ENCODE measurements around the gene PLXNA2. TPM values are rescaled to one million over a fixed set of nuclear protein-coding genes. Genes with fewer than 3 reads are reported as not detected.

Gene PLXNA2
- total and polyA plus RNA-seq, 2 donors (not counting 3 experiments of a cell fraction or from before 2014, with no cell fraction given) = 42.6 to 229 TPM

DNA sequence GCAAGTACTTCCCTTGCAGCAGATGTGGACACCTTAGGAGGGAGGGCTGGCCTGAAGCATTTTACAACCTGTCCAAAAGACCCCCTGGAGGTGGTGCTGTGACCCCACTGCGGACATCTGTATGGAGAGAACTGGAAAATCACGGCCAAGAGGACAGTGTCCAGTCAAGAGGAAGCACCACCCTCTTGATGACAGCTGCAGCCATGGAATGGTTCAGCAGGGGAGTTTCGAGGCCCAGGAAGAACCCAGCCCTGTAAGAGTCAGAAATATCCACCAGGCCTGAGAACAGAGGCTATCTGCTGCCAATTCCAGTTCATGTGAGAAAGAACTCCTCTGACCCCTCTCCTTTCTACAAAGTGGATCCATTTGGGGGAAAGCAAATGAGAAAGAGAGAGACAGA is 126.8 kb downstream of the PLXNA2 start:
- dilution Hi-C loops (cut with MboI; ENCODE audit: extremely low pct_ligation_motif_present, low sequenced_read_pairs) (no loop called here), intact Hi-C loops (cut with micrococcal nuclease) (no loop called here)
- no TSS peak for BruUV-seq (replicated peaks)

More for the DNA sequence above, 126.8 kb downstream of the PLXNA2 start:
- H3K79me2 ChIP-seq (ENCODE audit: control insufficient read depth, insufficient read depth, low read length) = peaks cover 90% of the 10 kb centered on the region
- TF ChIP-seq JUN (IDR thresholded peaks at IDR 0.05; ENCODE audit: borderline replicate concordance, insufficient read depth, insufficient read length, low read depth) = no peak
- TF ChIP-seq, protein P1, sequence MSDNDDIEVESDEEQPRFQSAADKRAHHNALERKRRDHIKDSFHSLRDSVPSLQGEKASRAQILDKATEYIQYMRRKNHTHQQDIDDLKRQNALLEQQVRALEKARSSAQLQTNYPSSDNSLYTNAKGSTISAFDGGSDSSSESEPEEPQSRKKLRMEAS (IDR thresholded peaks at IDR 0.05; ENCODE audit: insufficient read depth, insufficient read length) = no peak
- no peak for TF ChIP-seq FOS (IDR thresholded peaks at IDR 0.05; ENCODE audit: borderline replicate concordance, insufficient read depth, low read length)
- no peak for TF ChIP-seq GATA2 (IDR thresholded peaks at IDR 0.05; ENCODE audit: insufficient read depth, insufficient read length, low read depth, low read length)
- no peak for TF ChIP-seq MYC (IDR thresholded peaks at IDR 0.05; ENCODE audit: low read depth, low read length)
- TF ChIP-seq EZH2 (IDR thresholded peaks at IDR 0.05; ENCODE audit: borderline replicate concordance, low read depth, low read length, severe bottlenecking) = no peak
- no peak for TF ChIP-seq POLR2A (IDR thresholded peaks at IDR 0.05; ENCODE audit: low read depth, low read length)
- TF ChIP-seq, protein P2, sequence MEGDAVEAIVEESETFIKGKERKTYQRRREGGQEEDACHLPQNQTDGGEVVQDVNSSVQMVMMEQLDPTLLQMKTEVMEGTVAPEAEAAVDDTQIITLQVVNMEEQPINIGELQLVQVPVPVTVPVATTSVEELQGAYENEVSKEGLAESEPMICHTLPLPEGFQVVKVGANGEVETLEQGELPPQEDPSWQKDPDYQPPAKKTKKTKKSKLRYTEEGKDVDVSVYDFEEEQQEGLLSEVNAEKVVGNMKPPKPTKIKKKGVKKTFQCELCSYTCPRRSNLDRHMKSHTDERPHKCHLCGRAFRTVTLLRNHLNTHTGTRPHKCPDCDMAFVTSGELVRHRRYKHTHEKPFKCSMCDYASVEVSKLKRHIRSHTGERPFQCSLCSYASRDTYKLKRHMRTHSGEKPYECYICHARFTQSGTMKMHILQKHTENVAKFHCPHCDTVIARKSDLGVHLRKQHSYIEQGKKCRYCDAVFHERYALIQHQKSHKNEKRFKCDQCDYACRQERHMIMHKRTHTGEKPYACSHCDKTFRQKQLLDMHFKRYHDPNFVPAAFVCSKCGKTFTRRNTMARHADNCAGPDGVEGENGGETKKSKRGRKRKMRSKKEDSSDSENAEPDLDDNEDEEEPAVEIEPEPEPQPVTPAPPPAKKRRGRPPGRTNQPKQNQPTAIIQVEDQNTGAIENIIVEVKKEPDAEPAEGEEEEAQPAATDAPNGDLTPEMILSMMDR (IDR thresholded peaks at IDR 0.05; ENCODE audit: extremely low read depth in 1 of 2, insufficient read depth in 1 of 2, low read depth in 1 of 2, low read length in 2 of 2) = no peak
- TF ChIP-seq POLR2AphosphoS5 (IDR thresholded peaks at IDR 0.05; ENCODE audit: insufficient read depth, low read depth, low read length) = no peak
- peaks cover 12% of the 10 kb centered on the region for H3K4me1 ChIP-seq (ENCODE audit: control insufficient read depth, extremely low read depth, insufficient read depth, low read length)
- no peak overlapping the region for H3K9ac ChIP-seq (replicated peaks; ENCODE audit: extremely low read depth, insufficient read depth, low read length)
- no peak for FAIRE-seq
- H3K9me3 ChIP-seq (replicated peaks; ENCODE audit: control insufficient read depth, insufficient read depth, low read length) = no peaks in the 10 kb centered on the region
- peaks cover 13 to 15% of the 10 kb centered on the region in 2 experiments for H3K36me3 ChIP-seq (ENCODE audit: control insufficient read depth in 2 of 2, extremely low read depth in 1 of 2, insufficient read depth in 2 of 2, low read length in 2 of 2)
- CTCF ChIA-PET = interaction anchor here (1.4 to 1.5 kb wide), 2 partner anchors 10 to 122 kb away, joined by 3 to 4 read pairs; no protein-coding TSS in a partner anchor
- no peak for DNase-seq (ENCODE audit: low read depth, low spot score)
- no peak overlapping the region for H3K27ac ChIP-seq (ENCODE audit: insufficient read depth, low read depth, low read length)
- no peak overlapping the region for H3K4me3 ChIP-seq (replicated peaks in 1 of 3; ENCODE audit: insufficient read depth in 1 of 3, low read depth in 1 of 3, low read length in 3 of 3)
- peaks cover 2% of the 10 kb centered on the region for H4K20me1 ChIP-seq (replicated peaks; ENCODE audit: control insufficient read depth, extremely low read depth, insufficient read depth, low read length)
- H2AFZ ChIP-seq (ENCODE audit: low read depth, low read length) = no peak overlapping the region
- no peaks in the 10 kb centered on the region for H3K27me3 ChIP-seq (ENCODE audit: control insufficient read depth in 2 of 2, insufficient read depth in 2 of 2, low read length in 2 of 2)
- POLR2A ChIA-PET = no interaction called here
- no peak overlapping the region for H3K4me2 ChIP-seq (ENCODE audit: insufficient read depth, low read length)
- no peaks in the 10 kb centered on the region for H3K9me1 ChIP-seq (replicated peaks; ENCODE audit: control insufficient read depth, extremely low read depth, insufficient read depth, low read length)
